Neural progenitor cell (in vitro differentiated cells): ENCODE results near the gene PPP6R1. TPM values are rescaled to one million over a fixed set of nuclear protein-coding genes. Genes with fewer than 3 reads are reported as not detected.

Source experiments
- DNase-seq: peaks from one replicate; pipeline ENCODE4 v3.0.0-alpha.2; 2016; ENCODE audit warnings: low spot score
- H2AFZ ChIP-seq: fragments of 200-600 bp; sonication (generic); replicated peaks from 2 replicates; pipeline ENCODE4 v1.6.1; 2016; ENCODE audit warnings: antibody characterized with exemption
- H3F3A ChIP-seq: fragments of 200-600 bp; sonication (generic); 2 replicates; pipeline ENCODE4 v1.6.1; 2016; ENCODE audit warnings: antibody characterized with exemption, low read depth
- H3K27ac ChIP-seq: fragments of 200-600 bp; sonication (generic); 2 replicates; pipeline ENCODE4 v1.5.1; 2016; ENCODE audit warnings: mild to moderate bottlenecking
- H3K27me3 ChIP-seq: fragments of 200-600 bp; sonication (generic); 2 replicates; pipeline ENCODE4 v1.6.1; 2016; ENCODE audit warnings: mild to moderate bottlenecking, moderate library complexity
- H3K36me3 ChIP-seq: fragments of 200-600 bp; sonication (generic); 2 replicates; pipeline ENCODE4 v1.5.1; 2016
- H3K4me1 ChIP-seq: fragments of 200-600 bp; sonication (generic); 2 replicates; pipeline ENCODE4 v1.6.1; 2016; ENCODE audit warnings: mixed run types
- H3K4me2 ChIP-seq: fragments of 200-600 bp; sonication (generic); 2 replicates; pipeline ENCODE4 v1.6.1; 2016
- H3K4me3 ChIP-seq: fragments of 200-600 bp; sonication (generic); 2 replicates; pipeline ENCODE4 v1.5.1; 2016
- H3K79me2 ChIP-seq: fragments of 200-600 bp; sonication (generic); 2 replicates; pipeline ENCODE4 v1.6.1; 2016; ENCODE audit warnings: low read depth
- H3K9ac ChIP-seq: fragments of 200-600 bp; sonication (generic); 2 replicates; pipeline ENCODE4 v1.6.1; 2016
- H3K9me3 ChIP-seq: fragments of 200-600 bp; sonication (generic); 2 replicates; pipeline ENCODE4 v1.5.1; 2016; ENCODE audit warnings: low read depth
- H4K20me1 ChIP-seq: fragments of 200-600 bp; sonication (generic); 2 replicates; pipeline ENCODE4 v1.6.1; 2016; ENCODE audit warnings: low read depth
- H3K27ac Mint-ChIP-seq: 3 replicates; pipeline ENCODE4 v1.8.0; 2021; ENCODE audit warnings: mixed read lengths
- H3K27me3 Mint-ChIP-seq: 2 replicates; pipeline ENCODE4 v1.8.0; 2022; ENCODE audit warnings: low read depth, mild to moderate bottlenecking, inconsistent platforms, moderate library complexity, mixed read lengths; ENCODE audit not compliant: insufficient read depth
- H3K36me3 Mint-ChIP-seq: 3 replicates; pipeline ENCODE4 v1.8.0; 2021; ENCODE audit warnings: mixed read lengths
- H3K4me1 Mint-ChIP-seq: 3 replicates; pipeline ENCODE4 v1.8.0; 2021; ENCODE audit warnings: mixed read lengths
- H3K4me3 Mint-ChIP-seq: 3 replicates; pipeline ENCODE4 v1.8.0; 2021; ENCODE audit warnings: mild to moderate bottlenecking, moderate library complexity, mixed read lengths
- H3K9me3 Mint-ChIP-seq: 3 replicates; pipeline ENCODE4 v1.8.0; 2020; ENCODE audit warnings: mixed read lengths
- CTCF ChIP-seq: fragments of 200-600 bp; sonication (generic); IDR thresholded peaks from 2 replicates; pipeline ENCODE4 v1.5.1; 2017; ENCODE audit warnings: antibody characterized with exemption, mild to moderate bottlenecking
- EZH2 ChIP-seq: fragments of 200-600 bp; sonication (generic); IDR thresholded peaks from 2 replicates; pipeline ENCODE4 v1.6.1; 2017; ENCODE audit warnings: antibody characterized with exemption, mild to moderate bottlenecking, moderate library complexity
- EZH2phosphoT487 ChIP-seq: fragments of 200-600 bp; sonication (generic); IDR thresholded peaks from 2 replicates; pipeline ENCODE4 v1.6.1; 2017; ENCODE audit warnings: antibody characterized with exemption
- total RNA-seq: library from RNA; depleted of rRNA; stranded (reverse); fragments of >200 nt; gene quantifications from 2 replicates; pipeline ENCODE4 v1.2.3, GENCODE V29; 2015; ENCODE audit warnings: low replicate concordance

PPP6R1 gene
- 13.1 and 40.4 TPM in 2 replicates for total RNA-seq

GRCh38 chr19:55258828-55259539 lies at the start of gene PPP6R1:
PPP6R1 (minus strand) TSS chr19:55259017; CDS start chr19:55247103, 11,914 bp downstream.
- Histone ChIP-seq H3K4me2 (peak within 1 kb of the TSS; percentile 94), H3K4me3 (peak within 1 kb of the TSS; percentile 71), H3K27ac (peak within 1 kb of the TSS; percentile 79), H3F3A (peaks cover 21% of the 10 kb centered on the region), H3K27me3 (no peaks in the 10 kb centered on the region), H3K9me3 (no peaks in the 10 kb centered on the region), H3K9ac (peak within 1 kb of the TSS; percentile 77), H3K4me1 (peaks cover 20% of the 10 kb centered on the region), H3K79me2 (peaks cover 47% of the 10 kb centered on the region), H4K20me1 (peaks cover 43% of the 10 kb centered on the region), H3K36me3 (no peaks in the 10 kb centered on the region), H2AFZ (peak within 1 kb of the TSS; percentile 75)
- peaks cover 44% of the 10 kb centered on the region for H3K4me1 Mint-ChIP-seq
- H3K27ac Mint-ChIP-seq = peak within 1 kb of the TSS; percentile 99
- no peaks in the 10 kb centered on the region for H3K36me3 Mint-ChIP-seq
- no peak for TF ChIP-seq EZH2phosphoT487
- peak; percentile 31 for TF ChIP-seq EZH2
- peak within 1 kb of the TSS; percentile 99 for H3K4me3 Mint-ChIP-seq
- no peaks in the 10 kb centered on the region for H3K9me3 Mint-ChIP-seq
- DNase-seq = peak; percentile 98
- H3K27me3 Mint-ChIP-seq = peaks cover 2% of the 10 kb centered on the region

GRCh38 chr19:55308281-55308680 lies 49.5 kb upstream of the PPP6R1 start:
- TF ChIP-seq EZH2phosphoT487 (no peak), CTCF (no peak), EZH2 (no peak)
- H3K79me2 ChIP-seq = no peaks in the 10 kb centered on the region
- no peak overlapping the region for H3K9ac ChIP-seq
- H3K4me1 ChIP-seq = no peaks in the 10 kb centered on the region
- H3K36me3 ChIP-seq = no peaks in the 10 kb centered on the region
- Mint-ChIP-seq H3K4me1 (peaks cover 10% of the 10 kb centered on the region), H3K27me3 (peaks cover 3% of the 10 kb centered on the region), H3K9me3 (peaks cover 2% of the 10 kb centered on the region), H3K27ac (no peak overlapping the region), H3K36me3 (peaks cover 41% of the 10 kb centered on the region), H3K4me3 (peak overlapping the region; percentile 43)
- H3K27me3 ChIP-seq = no peaks in the 10 kb centered on the region
- peaks cover 2% of the 10 kb centered on the region for H4K20me1 ChIP-seq
- no peaks in the 10 kb centered on the region for H3K9me3 ChIP-seq
- no peak overlapping the region for H3K4me2 ChIP-seq
- no peak overlapping the region for H3K27ac ChIP-seq
- H3K4me3 ChIP-seq = no peak overlapping the region
- DNase-seq = no peak
- H3F3A ChIP-seq = peaks cover 10% of the 10 kb centered on the region
- H2AFZ ChIP-seq = no peak overlapping the region

GRCh38 chr19:55306712-55307111 lies 47.9 kb upstream of the PPP6R1 start:
- Histone ChIP-seq H3K4me1 (peaks cover 4% of the 10 kb centered on the region), H3K27ac (no peak overlapping the region), H2AFZ (no peak overlapping the region), H4K20me1 (peaks cover 2% of the 10 kb centered on the region), H3K27me3 (no peaks in the 10 kb centered on the region), H3K36me3 (no peaks in the 10 kb centered on the region), H3K9ac (no peak overlapping the region), H3K4me3 (no peak overlapping the region), H3K4me2 (no peak overlapping the region), H3F3A (peaks cover 7% of the 10 kb centered on the region), H3K9me3 (no peaks in the 10 kb centered on the region), H3K79me2 (no peaks in the 10 kb centered on the region)
- no peaks in the 10 kb centered on the region for H3K27me3 Mint-ChIP-seq
- no peak overlapping the region for H3K27ac Mint-ChIP-seq
- H3K4me1 Mint-ChIP-seq = peaks cover 11% of the 10 kb centered on the region
- no peak overlapping the region for H3K4me3 Mint-ChIP-seq
- peaks cover 2% of the 10 kb centered on the region for H3K9me3 Mint-ChIP-seq
- no peak for TF ChIP-seq EZH2
- TF ChIP-seq EZH2phosphoT487 = no peak
- no peak for TF ChIP-seq CTCF
- no peak for DNase-seq
- peaks cover 40% of the 10 kb centered on the region for H3K36me3 Mint-ChIP-seq

- Histone ChIP-seq H3K27ac (no peak overlapping the region), H3K36me3 (no peaks in the 10 kb centered on the region), H3K9ac (no peak overlapping the region), H2AFZ (no peak overlapping the region), H3K27me3 (no peaks in the 10 kb centered on the region), H3K4me2 (no peak overlapping the region), H4K20me1 (peaks cover 6% of the 10 kb centered on the region), H3K4me3 (no peak overlapping the region), H3K79me2 (no peaks in the 10 kb centered on the region), H3F3A (peaks cover 14% of the 10 kb centered on the region), H3K9me3 (no peaks in the 10 kb centered on the region), H3K4me1 (peaks cover 10% of the 10 kb centered on the region)
- Mint-ChIP-seq H3K36me3 (peaks cover 40% of the 10 kb centered on the region), H3K27ac (no peak overlapping the region), H3K9me3 (peaks cover 2% of the 10 kb centered on the region), H3K4me3 (no peak overlapping the region), H3K4me1 (peaks cover 18% of the 10 kb centered on the region), H3K27me3 (no peaks in the 10 kb centered on the region)
- no peak for DNase-seq
- no peak for TF ChIP-seq EZH2
- no peak for TF ChIP-seq CTCF
- TF ChIP-seq EZH2phosphoT487 = no peak
Observed at GRCh38 chr19:55305983-55306562, 47.3 kb upstream of the PPP6R1 start.
